Right atrium auricular region (tissue), 2 donors: ENCODE measurements around the gene CCSAP. TPM values are rescaled to one million over a fixed set of nuclear protein-coding genes. Genes with fewer than 3 reads are reported as not detected.
"Not testable (repeated sequence)": the region's sequence is repeated elsewhere in the genome, so short reads cannot be mapped to it uniquely, and the experiment has no call there.

ENCODE experiments used
- DNase-seq: peaks from one replicate; pipeline ENCODE4 v3.0.0-alpha.2; 2019; ENCODE audit warnings: low spot score
- H3K27ac ChIP-seq, 2 donors: fragments of 200-600 bp; sonication (generic); 1 replicate in 1 of 2; 2 replicates in 1 of 2; pipeline ENCODE4 v1.5.1; 2016 to 2019
- H3K27me3 ChIP-seq, 2 donors: fragments of 200-600 bp; sonication (generic); one replicate each; pipeline versions ENCODE4 v1.5.1 to v1.6.0; 2017 to 2019
- H3K36me3 ChIP-seq: fragments of 200-600 bp; sonication (generic); one replicate; pipeline ENCODE4 v1.5.1; 2016
- H3K4me1 ChIP-seq, 2 donors: fragments of 200-600 bp; sonication (generic); one replicate each; pipeline versions ENCODE4 v1.5.1 to v1.6.0; 2017 to 2019
- H3K4me3 ChIP-seq, 2 donors: fragments of 200-600 bp; sonication (generic); 1 replicate in 1 of 2; 2 replicates in 1 of 2; pipeline ENCODE4 v1.5.1; 2017 to 2019; ENCODE audit warnings: mild to moderate bottlenecking in 1 of 2, moderate library complexity in 1 of 2
- H3K9me3 ChIP-seq, 2 donors: fragments of 200-600 bp; sonication (generic); one replicate each; pipeline ENCODE4 v1.5.1; 2019
- CTCF ChIP-seq, 2 donors: fragments of 200-600 bp; sonication (generic); IDR thresholded peaks; one replicate each; pipeline ENCODE4 v1.5.1; 2019; ENCODE audit warnings: antibody characterized with exemption in 2 of 2
- total RNA-seq, 2 donors: library from RNA; depleted of rRNA; stranded (reverse); fragments of >200 nt; gene quantifications; one replicate each; pipeline ENCODE4 v1.1.0, GENCODE V29; 2016

CCSAP gene
- total RNA-seq, 2 donors from 2014 or later, result 2.6 to 2.7 TPM

- H3K27ac ChIP-seq, result no peak overlapping the region
- H3K9me3 ChIP-seq, result no peaks in the 10 kb centered on the region
- H3K36me3 ChIP-seq, result no peaks in the 10 kb centered on the region
- no peaks in the 10 kb centered on the region for H3K4me1 ChIP-seq
- H3K27me3 ChIP-seq, result no peaks in the 10 kb centered on the region
- no peak for TF ChIP-seq CTCF (IDR thresholded peaks at IDR 0.05)
- DNase-seq, result no peak
- H3K4me3 ChIP-seq, result no peak overlapping the region
These were observed 35.9 kb upstream of the CCSAP start for GRCh38 chr1:229378586-229379367.

- not testable (repeated sequence) for H3K27ac ChIP-seq, H3K4me1 ChIP-seq, H3K27me3 ChIP-seq, H3K36me3 ChIP-seq, H3K4me3 ChIP-seq, H3K9me3 ChIP-seq
- DNase-seq, result peak; percentile 21
These were observed 35.2 kb upstream of the CCSAP start for GRCh38 chr1:229378035-229378434.

GRCh38 chr1:229377429-229377828 lies 34.6 kb upstream of the CCSAP start:
- no peaks in the 10 kb centered on the region for H3K9me3 ChIP-seq
- no peak overlapping the region for H3K27ac ChIP-seq
- no peaks in the 10 kb centered on the region for H3K36me3 ChIP-seq
- H3K4me1 ChIP-seq, result no peaks in the 10 kb centered on the region
- no peak overlapping the region for H3K4me3 ChIP-seq
- no peak for TF ChIP-seq CTCF (IDR thresholded peaks at IDR 0.05)
- no peaks in the 10 kb centered on the region for H3K27me3 ChIP-seq
- no peak for DNase-seq

GRCh38 chr1:229376521-229376920 lies 33.7 kb upstream of the CCSAP start:
- H3K9me3 ChIP-seq, result no peaks in the 10 kb centered on the region
- TF ChIP-seq CTCF (IDR thresholded peaks at IDR 0.05), result no peak
- H3K27me3 ChIP-seq, result no peaks in the 10 kb centered on the region
- no peak overlapping the region for H3K27ac ChIP-seq
- H3K4me1 ChIP-seq, result no peaks in the 10 kb centered on the region
- DNase-seq, result no peak
- no peak overlapping the region for H3K4me3 ChIP-seq
- no peaks in the 10 kb centered on the region for H3K36me3 ChIP-seq

- Histone ChIP-seq H3K9me3 (no peaks in the 10 kb centered on the region), H3K36me3 (no peaks in the 10 kb centered on the region), H3K27me3 (no peaks in the 10 kb centered on the region), H3K27ac (no peak overlapping the region), H3K4me1 (no peaks in the 10 kb centered on the region), H3K4me3 (no peak overlapping the region)
- TF ChIP-seq CTCF (IDR thresholded peaks at IDR 0.05), result no peak
- no peak for DNase-seq
These were observed 31.6 kb upstream of the CCSAP start for GRCh38 chr1:229374485-229374884.

DNA sequence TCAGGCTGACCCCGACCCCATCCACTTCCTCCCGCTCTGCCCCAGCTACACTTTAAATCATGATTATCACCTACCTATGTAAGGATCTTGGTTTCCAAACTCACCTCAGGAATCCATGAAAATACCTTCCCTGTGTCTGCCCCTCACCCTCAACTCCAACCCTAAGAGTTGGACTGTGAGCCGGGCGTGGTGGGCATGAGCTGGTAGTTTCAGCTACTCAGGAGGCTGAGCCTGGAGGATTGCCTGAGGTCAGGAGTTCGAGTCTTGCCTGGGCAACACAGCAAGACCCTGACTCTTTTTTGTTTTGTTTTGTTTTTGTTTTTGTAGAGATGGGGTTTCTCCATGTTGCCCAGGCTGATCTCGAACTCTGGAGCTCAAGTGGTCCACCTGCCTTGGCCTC lies 30.5 kb upstream of the CCSAP start:
- no peaks in the 10 kb centered on the region for H3K4me1 ChIP-seq
- H3K27me3 ChIP-seq, result no peaks in the 10 kb centered on the region
- H3K27ac ChIP-seq, result no peak overlapping the region

More for the DNA sequence above, 30.5 kb upstream of the CCSAP start:
- H3K36me3 ChIP-seq, result no peaks in the 10 kb centered on the region
- TF ChIP-seq CTCF (IDR thresholded peaks at IDR 0.05), result no peak
- no peaks in the 10 kb centered on the region for H3K9me3 ChIP-seq
- no peak for DNase-seq
- H3K4me3 ChIP-seq, result no peak overlapping the region
